Astrocyte of the spinal cord (primary cell): ENCODE data around the gene BAG5.

Source experiments
- DNase-seq: peaks from one replicate; pipeline ENCODE4 v3.0.0; 2011; ENCODE audit warnings: low read depth, low spot score
- H3K4me3 ChIP-seq: 2 replicates; pipeline ENCODE4 v1.5.1; 2011; ENCODE audit warnings: low read depth, mild to moderate bottlenecking, low read length, moderate library complexity
- CTCF ChIP-seq: IDR thresholded peaks from 2 replicates; pipeline ENCODE4 v1.5.1; 2012; ENCODE audit warnings: low read depth, mild to moderate bottlenecking, low read length, inconsistent platforms
- in situ Hi-C: cut with HindIII; loops from 2 replicates; pipeline ENCODE4 v1.10.0; 2017; ENCODE audit warnings: low sequenced_read_pairs

The BAG5 gene

GRCh38 chr14:103552011-103552845 is 10.2 kb downstream of the BAG5 start:
- DNase-seq = peak; percentile 47
- in situ Hi-C loops = no loop called here
- H3K4me3 ChIP-seq = no peak overlapping the region
- no peak for TF ChIP-seq CTCF

DNA sequence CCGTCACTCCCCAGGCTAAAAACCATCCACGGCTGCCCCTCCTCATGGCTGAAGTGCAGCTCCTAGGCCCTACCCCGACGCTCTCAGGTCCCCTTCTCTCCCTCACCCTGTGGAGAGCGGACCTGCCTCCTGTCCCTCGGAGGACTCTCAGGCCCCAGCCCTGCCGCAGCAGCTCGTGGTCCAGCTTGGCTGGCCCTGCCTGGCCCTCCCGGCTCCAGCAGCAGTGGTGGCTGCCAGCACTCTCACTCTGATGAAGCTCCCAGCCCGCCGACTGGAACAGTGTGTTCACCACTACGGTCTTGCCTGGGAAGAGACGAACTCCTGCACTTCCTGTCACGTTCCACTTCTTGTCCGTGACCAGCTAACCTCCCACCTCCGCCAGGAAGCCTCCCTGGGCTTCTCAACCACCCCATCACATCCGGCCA is 11.1 kb downstream of the BAG5 start:
- in situ Hi-C loops = no loop called here
- no peak overlapping the region for H3K4me3 ChIP-seq
- TF ChIP-seq CTCF = no peak
- DNase-seq = no peak

DNA sequence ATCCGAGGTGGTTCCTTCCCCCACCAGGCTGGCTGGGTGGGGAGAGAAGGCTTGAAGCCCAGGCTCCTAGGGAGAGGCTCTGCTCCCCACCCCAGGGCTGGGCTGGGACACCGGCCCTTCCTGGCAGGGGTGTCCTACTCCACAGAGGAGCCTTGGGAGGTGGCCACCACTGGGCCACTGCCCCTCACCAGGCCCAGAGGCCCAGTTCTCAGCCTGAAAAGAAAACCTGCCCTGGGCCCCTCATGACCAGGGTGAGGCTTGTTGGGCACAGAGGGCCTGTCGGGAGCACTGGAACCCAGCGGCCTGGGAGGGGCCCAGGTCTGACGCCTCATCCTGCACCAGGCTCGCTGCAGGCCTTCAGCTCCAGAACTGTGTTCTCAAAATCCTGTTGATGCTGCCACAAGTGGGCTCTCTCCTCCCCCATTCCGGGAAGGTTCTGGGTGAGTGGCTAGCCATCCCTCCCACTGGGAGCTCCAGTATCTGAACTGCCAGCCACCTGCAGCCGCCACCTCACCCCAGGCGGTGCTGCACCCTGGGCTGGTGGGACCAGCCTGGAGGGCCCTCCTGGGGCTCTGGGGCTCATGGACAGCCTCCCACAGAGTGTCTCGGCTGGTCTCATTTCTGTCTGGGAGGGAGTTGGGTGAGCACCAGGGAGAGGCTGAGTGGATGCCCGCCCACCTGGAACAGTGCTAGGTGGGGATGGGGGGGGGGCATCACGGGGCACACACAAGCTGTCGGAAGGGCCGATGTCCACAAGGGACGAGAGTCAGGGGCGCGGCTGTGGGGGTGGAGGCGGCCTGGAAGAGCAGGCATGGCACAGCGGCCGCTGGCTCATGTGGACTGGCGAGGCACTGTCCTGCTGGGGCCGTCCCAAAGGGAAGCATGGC is 11.8 kb downstream of the BAG5 start:
- H3K4me3 ChIP-seq = no peak overlapping the region
- in situ Hi-C loops = no loop called here
- no peak for TF ChIP-seq CTCF
- no peak for DNase-seq

GRCh38 chr14:103549361-103550311 is 12.8 kb downstream of the BAG5 start:
- DNase-seq = no peak
- no peak for TF ChIP-seq CTCF
- in situ Hi-C loops = no loop called here
- no peak overlapping the region for H3K4me3 ChIP-seq

GRCh38 chr14:103548463-103549351 is 13.8 kb downstream of the BAG5 start:
- no peak for DNase-seq
- no peak overlapping the region for H3K4me3 ChIP-seq
- in situ Hi-C loops = no loop called here
- TF ChIP-seq CTCF = no peak
